ENCODE data around the gene HSPA12A.

DNA sequence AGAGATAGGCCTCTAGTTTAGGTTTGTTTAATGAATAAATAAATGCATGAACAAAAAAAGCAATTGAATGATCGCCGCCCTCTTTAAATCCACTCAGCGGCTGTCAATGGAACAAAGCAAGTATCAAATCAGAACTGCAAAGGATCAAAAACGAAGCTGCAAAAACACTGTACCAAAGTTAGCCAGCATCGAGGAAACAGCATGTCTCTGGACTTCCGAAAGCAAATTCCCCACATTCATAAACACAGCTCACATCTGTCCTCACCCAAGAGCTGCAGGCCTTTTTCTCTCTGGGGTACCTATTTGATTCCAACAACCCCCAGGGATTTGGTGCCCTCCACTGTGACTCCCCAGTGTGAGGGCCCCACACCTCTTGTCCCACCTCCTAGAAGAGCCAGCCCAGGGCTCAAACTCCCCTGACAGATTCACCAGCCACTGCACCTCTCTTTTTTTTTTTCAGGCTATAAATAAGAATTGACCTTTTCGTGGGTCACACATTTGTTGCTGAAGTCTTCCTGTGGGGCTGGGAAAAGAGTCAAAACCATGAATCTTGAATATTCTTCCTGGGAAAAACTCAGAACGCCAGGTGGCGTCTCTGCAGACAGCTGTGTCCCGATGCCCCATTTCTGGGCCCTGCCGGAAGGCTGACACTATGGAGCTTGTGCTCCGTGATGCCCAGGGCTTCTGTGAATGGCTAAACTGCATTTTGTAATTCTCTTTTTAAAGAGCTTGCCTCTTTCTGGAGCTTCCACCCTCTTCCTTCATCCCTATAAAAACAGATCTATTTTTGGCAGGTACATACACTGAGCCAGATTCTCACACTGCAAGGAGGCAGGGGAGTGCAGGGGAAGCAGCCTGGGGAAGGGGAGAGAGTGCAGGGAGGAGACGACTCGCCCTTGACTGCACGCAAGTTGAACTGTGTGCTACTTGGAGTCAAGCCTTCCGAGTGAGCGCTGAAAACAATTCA, 51.7 kb downstream of the HSPA12A start:
- TF ChIP-seq, protein P1, sequence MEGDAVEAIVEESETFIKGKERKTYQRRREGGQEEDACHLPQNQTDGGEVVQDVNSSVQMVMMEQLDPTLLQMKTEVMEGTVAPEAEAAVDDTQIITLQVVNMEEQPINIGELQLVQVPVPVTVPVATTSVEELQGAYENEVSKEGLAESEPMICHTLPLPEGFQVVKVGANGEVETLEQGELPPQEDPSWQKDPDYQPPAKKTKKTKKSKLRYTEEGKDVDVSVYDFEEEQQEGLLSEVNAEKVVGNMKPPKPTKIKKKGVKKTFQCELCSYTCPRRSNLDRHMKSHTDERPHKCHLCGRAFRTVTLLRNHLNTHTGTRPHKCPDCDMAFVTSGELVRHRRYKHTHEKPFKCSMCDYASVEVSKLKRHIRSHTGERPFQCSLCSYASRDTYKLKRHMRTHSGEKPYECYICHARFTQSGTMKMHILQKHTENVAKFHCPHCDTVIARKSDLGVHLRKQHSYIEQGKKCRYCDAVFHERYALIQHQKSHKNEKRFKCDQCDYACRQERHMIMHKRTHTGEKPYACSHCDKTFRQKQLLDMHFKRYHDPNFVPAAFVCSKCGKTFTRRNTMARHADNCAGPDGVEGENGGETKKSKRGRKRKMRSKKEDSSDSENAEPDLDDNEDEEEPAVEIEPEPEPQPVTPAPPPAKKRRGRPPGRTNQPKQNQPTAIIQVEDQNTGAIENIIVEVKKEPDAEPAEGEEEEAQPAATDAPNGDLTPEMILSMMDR (IDR thresholded peaks at IDR 0.05; ENCODE audit: insufficient read depth, low read depth, low read length) = peak; percentile 33
- TF ChIP-seq EZH2 (IDR thresholded peaks at IDR 0.05; ENCODE audit: insufficient read depth, low read length) = no peak
